ENCODE data around the gene SHISA8.
A peak's percentile ranks its signal among the peaks of the same experiment; 100 is the strongest.

SHISA8 gene

DNA sequence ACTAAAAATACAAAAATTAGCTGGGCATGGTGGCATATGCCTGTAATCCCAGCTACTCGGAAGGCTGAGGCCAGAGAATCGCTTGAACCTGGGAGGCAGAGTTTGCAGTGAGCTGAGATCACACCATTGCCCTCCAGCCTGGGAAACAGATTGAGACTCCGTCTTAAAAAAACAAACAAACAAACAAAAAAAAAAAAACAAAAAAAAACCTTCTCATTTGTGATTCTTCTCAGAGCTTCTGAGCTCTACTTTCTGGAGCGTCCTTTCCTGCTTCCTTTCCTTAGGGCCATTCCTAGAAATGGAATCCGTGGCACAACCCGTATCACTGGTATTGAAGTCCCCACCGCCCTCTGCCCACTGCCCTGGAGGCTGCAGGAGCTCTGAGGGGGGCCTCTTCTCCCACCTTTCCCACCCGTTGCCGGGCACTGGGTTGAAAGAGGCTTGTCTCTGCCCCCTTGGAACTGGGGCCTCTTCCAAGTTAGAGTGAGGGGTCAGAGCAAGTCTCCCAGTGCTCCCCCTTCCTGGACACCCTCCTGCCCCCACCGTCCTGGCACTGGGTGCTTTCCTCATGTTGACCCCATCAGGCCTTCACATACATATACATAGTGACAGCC is 2.0 kb upstream of the SHISA8 start:
- Histone ChIP-seq H3K4me3 (ENCODE audit: low read depth, low read length) (no peak overlapping the region), H3K36me3 (ENCODE audit: control insufficient read depth in 2 of 2, insufficient read depth in 1 of 2, low read length in 2 of 2) (no peaks in the 10 kb centered on the region), H3K27ac (ENCODE audit: extremely low read depth, low read depth, low read length) (no peak overlapping the region), H3K4me1 (ENCODE audit: control insufficient read depth, insufficient read depth, low read length) (peaks cover 6% of the 10 kb centered on the region), H3K9me3 (ENCODE audit: control insufficient read depth, insufficient read depth, low read depth, low read length) (no peaks in the 10 kb centered on the region)
- POLR2A ChIA-PET = interaction anchor here (0.7 to 3.7 kb wide), 3 partner anchors 10 to 85 kb away, joined by 4 to 13 read pairs (median 8); partner anchors contain the start of genes CENPM and TNFRSF13C
- CTCF ChIA-PET = interaction anchor here (0.6 to 2.0 kb wide), 5 partner anchors 8 to 970 kb away, joined by 3 to 10 read pairs (median 4); no protein-coding TSS in a partner anchor
- TF ChIP-seq ZNF621 (tag by site-specific recombination; IDR thresholded peaks at IDR 0.05) = no peak
- no peak for TF ChIP-seq YY1 (tag by site-specific recombination; IDR thresholded peaks at IDR 0.05)
- TF ChIP-seq, protein P1, sequence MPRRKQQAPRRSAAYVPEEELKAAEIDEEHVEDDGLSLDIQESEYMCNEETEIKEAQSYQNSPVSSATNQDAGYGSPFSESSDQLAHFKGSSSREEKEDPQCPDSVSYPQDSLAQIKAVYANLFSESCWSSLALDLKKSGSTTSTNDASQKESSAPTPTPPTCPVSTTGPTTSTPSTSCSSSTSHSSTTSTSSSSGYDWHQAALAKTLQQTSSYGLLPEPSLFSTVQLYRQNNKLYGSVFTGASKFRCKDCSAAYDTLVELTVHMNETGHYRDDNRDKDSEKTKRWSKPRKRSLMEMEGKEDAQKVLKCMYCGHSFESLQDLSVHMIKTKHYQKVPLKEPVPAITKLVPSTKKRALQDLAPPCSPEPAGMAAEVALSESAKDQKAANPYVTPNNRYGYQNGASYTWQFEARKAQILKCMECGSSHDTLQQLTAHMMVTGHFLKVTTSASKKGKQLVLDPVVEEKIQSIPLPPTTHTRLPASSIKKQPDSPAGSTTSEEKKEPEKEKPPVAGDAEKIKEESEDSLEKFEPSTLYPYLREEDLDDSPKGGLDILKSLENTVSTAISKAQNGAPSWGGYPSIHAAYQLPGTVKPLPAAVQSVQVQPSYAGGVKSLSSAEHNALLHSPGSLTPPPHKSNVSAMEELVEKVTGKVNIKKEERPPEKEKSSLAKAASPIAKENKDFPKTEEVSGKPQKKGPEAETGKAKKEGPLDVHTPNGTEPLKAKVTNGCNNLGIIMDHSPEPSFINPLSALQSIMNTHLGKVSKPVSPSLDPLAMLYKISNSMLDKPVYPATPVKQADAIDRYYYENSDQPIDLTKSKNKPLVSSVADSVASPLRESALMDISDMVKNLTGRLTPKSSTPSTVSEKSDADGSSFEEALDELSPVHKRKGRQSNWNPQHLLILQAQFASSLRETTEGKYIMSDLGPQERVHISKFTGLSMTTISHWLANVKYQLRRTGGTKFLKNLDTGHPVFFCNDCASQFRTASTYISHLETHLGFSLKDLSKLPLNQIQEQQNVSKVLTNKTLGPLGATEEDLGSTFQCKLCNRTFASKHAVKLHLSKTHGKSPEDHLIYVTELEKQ (tag by site-specific recombination; IDR thresholded peaks at IDR 0.05; ENCODE audit: borderline replicate concordance) = no peak
- TF ChIP-seq ZNF548 (tag by site-specific recombination; IDR thresholded peaks at IDR 0.05) = no peak
- no peak for TF ChIP-seq ZNF391 (tag by site-specific recombination; IDR thresholded peaks at IDR 0.05; ENCODE audit: borderline replicate concordance, low read depth)
- no peak for TF ChIP-seq ZNF404 (tag by site-specific recombination; IDR thresholded peaks at IDR 0.05)
- TF ChIP-seq ZNF660 (tag by site-specific recombination; IDR thresholded peaks at IDR 0.05) = no peak
- TF ChIP-seq GLIS1 (tag by site-specific recombination; IDR thresholded peaks at IDR 0.05) = peak; percentile 74
- TF ChIP-seq PATZ1 (tag by site-specific recombination; IDR thresholded peaks at IDR 0.05) = peak; percentile 19; the same call in 1 of the 2 replicates
- TF ChIP-seq ZNF449 (tag by site-specific recombination; IDR thresholded peaks at IDR 0.05) = no peak
- no peak for TF ChIP-seq ZNF529 (tag by site-specific recombination; IDR thresholded peaks at IDR 0.05; ENCODE audit: insufficient replicate concordance)
- TF ChIP-seq ZNF26 (tag by site-specific recombination; IDR thresholded peaks at IDR 0.05) = no peak
- TF ChIP-seq, protein P2, sequence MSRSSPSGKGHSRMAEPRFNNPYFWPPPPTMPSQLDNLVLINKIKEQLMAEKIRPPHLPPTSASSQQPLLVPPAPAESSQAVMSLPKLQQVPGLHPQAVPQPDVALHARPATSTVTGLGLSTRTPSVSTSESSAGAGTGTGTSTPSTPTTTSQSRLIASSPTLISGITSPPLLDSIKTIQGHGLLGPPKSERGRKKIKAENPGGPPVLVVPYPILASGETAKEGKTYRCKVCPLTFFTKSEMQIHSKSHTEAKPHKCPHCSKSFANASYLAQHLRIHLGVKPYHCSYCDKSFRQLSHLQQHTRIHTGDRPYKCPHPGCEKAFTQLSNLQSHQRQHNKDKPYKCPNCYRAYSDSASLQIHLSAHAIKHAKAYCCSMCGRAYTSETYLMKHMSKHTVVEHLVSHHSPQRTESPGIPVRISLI (tag by site-specific recombination; IDR thresholded peaks at IDR 0.05) = 0 out of 2 replicates have a peak, but pooled peaks have one; percentile 68
- TF ChIP-seq BCL6B (tag by site-specific recombination; IDR thresholded peaks at IDR 0.05) = no peak
- no peak for TF ChIP-seq ZSCAN18 (tag by site-specific recombination; IDR thresholded peaks at IDR 0.05)
- TF ChIP-seq ZNF138 (tag by site-specific recombination; IDR thresholded peaks at IDR 0.05; ENCODE audit: borderline replicate concordance) = no peak
- no peak for TF ChIP-seq ZNF157 (tag by site-specific recombination; IDR thresholded peaks at IDR 0.05)
- TF ChIP-seq ZNF747 (tag by site-specific recombination; IDR thresholded peaks at IDR 0.05) = no peak
- 0 out of 2 replicates have a peak, but pooled peaks have one; percentile 22 for TF ChIP-seq GLIS2 (tag by site-specific recombination; IDR thresholded peaks at IDR 0.05)
- no peak for TF ChIP-seq ZNF23 (tag by site-specific recombination; IDR thresholded peaks at IDR 0.05; ENCODE audit: borderline replicate concordance)
- TF ChIP-seq ZNF18 (tag by site-specific recombination; IDR thresholded peaks at IDR 0.05) = 0 out of 2 replicates have a peak, but pooled peaks have one; percentile 24
- TF ChIP-seq ZNF768 (tag by site-specific recombination; IDR thresholded peaks at IDR 0.05) = no peak

Measured in HEK293 (cell line).